Esophagus squamous epithelium (tissue), 4 donors: Measurements from ENCODE around the gene GSTM5.
"Not testable (repeated sequence)": the region's sequence is repeated elsewhere in the genome, so short reads cannot be mapped to it uniquely, and the experiment has no call there.

Source experiments
- POLR2A ChIP-seq, 4 donors: fragments of 450-650 bp; IDR thresholded peaks; one replicate each; pipeline ENCODE4 v1.6.1; 2017; ENCODE audit warnings: antibody characterized with exemption in 4 of 4, mild to moderate bottlenecking in 4 of 4, moderate library complexity in 3 of 4
- TF ChIP-seq, protein P1 (sequence below), 6 experiments: fragments of 450-650 bp in 4 of 6; fragments of 200-600 bp in 2 of 6; sonication (generic) in 2 of 6; IDR thresholded peaks; one replicate each; pipeline ENCODE4 v1.5.1; 2016 to 2019; ENCODE audit warnings: antibody characterized with exemption in 6 of 6, mild to moderate bottlenecking in 4 of 6, moderate library complexity in 4 of 6

DNA sequence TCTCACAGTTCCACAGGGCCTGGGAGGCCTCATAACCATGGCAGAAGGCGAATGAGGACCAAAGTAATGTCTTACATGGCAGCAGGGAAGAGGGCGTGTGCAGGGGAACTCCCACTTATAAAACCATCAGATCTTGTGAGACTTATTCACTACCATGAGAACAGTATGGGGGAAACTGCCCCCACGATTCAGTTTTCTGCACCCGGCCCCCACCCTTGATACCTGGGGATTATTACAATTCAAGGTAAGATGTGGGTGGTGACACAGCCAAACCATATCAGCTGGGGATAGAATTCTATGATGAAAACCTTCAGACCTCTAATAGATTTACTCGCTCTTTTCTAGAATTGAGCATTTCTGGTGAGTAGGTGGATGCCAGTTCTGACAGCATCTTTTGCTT, 17.7 kb upstream of the GSTM5 start:
- TF ChIP-seq, protein P1, sequence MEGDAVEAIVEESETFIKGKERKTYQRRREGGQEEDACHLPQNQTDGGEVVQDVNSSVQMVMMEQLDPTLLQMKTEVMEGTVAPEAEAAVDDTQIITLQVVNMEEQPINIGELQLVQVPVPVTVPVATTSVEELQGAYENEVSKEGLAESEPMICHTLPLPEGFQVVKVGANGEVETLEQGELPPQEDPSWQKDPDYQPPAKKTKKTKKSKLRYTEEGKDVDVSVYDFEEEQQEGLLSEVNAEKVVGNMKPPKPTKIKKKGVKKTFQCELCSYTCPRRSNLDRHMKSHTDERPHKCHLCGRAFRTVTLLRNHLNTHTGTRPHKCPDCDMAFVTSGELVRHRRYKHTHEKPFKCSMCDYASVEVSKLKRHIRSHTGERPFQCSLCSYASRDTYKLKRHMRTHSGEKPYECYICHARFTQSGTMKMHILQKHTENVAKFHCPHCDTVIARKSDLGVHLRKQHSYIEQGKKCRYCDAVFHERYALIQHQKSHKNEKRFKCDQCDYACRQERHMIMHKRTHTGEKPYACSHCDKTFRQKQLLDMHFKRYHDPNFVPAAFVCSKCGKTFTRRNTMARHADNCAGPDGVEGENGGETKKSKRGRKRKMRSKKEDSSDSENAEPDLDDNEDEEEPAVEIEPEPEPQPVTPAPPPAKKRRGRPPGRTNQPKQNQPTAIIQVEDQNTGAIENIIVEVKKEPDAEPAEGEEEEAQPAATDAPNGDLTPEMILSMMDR (IDR thresholded peaks at IDR 0.05) = not testable (repeated sequence)
- not testable (repeated sequence) for TF ChIP-seq POLR2A (IDR thresholded peaks at IDR 0.05)
